Esophagus muscularis mucosa (tissue), 4 donors: ENCODE measurements around the gene MALAT1. TPM values are rescaled to one million over a fixed set of nuclear protein-coding genes. Genes with fewer than 3 reads are reported as not detected.

Source experiments
- DNase-seq: peaks from one replicate; pipeline ENCODE4 v3.0.0-alpha.2; 2017; ENCODE audit errors: extremely low spot score
- H3K27ac ChIP-seq, 4 donors: fragments of 200-600 bp; sonication (generic); replicated peaks in 1 of 4; 1 replicate in 3 of 4; 2 replicates in 1 of 4; pipeline ENCODE4 v1.5.1; 2016 to 2019; ENCODE audit warnings: mild to moderate bottlenecking in 1 of 4
- H3K27me3 ChIP-seq, 4 donors: fragments of 200-600 bp; sonication (generic); one replicate each; pipeline versions ENCODE4 v1.5.1 to v1.6.0; 2016 to 2019
- H3K36me3 ChIP-seq, 4 donors: fragments of 200-600 bp; sonication (generic); one replicate each; pipeline ENCODE4 v1.5.1; 2016 to 2019
- H3K4me1 ChIP-seq, 4 donors: fragments of 200-600 bp; sonication (generic); one replicate each; pipeline ENCODE4 v1.5.1; 2016 to 2019
- H3K4me3 ChIP-seq, 4 donors: fragments of 200-600 bp; sonication (generic); 1 replicate in 2 of 4; 2 replicates in 2 of 4; pipeline ENCODE4 v1.5.1; 2016 to 2019; ENCODE audit warnings: mild to moderate bottlenecking in 4 of 4, moderate library complexity in 1 of 4
- H3K9me3 ChIP-seq, 4 donors: fragments of 200-600 bp; sonication (generic); 1 replicate in 3 of 4; 2 replicates in 1 of 4; pipeline ENCODE4 v1.5.1; 2016 to 2019
- EP300 ChIP-seq: sonication (generic); formaldehyde crosslinking; IDR thresholded peaks from one replicate; pipeline ENCODE4 v1.6.1; 2017; ENCODE audit warnings: antibody characterized with exemption
- POLR2A ChIP-seq: fragments of 450-650 bp; IDR thresholded peaks from one replicate; pipeline ENCODE4 v1.6.1; 2017; ENCODE audit warnings: antibody characterized with exemption, moderate library complexity, mild to moderate bottlenecking, low read depth
- POLR2AphosphoS5 ChIP-seq, 2 donors: sonication (generic); formaldehyde crosslinking; IDR thresholded peaks; one replicate each; pipeline ENCODE4 v1.6.1; 2017; ENCODE audit warnings: antibody characterized with exemption in 2 of 2
- WGBS: methylation state at CpG from one replicate; pipeline ENCODE4 v1.1.5; 2018; 5-methylcytosine and 5-hydroxymethylcytosine counted together
- intact Hi-C: fragments of 100-400 bp; cut with DNase I; formaldehyde crosslinking; loops from one replicate; pipeline ENCODE4 v1.15.1; 2023
- total RNA-seq, 4 donors: library from RNA; depleted of rRNA; stranded (reverse); fragments of >200 nt; gene quantifications; one replicate each; pipeline versions ENCODE4 v1.1.0 to v1.2.1, GENCODE V29; 2016
- TF ChIP-seq, protein P1 (sequence below), 3 experiments: fragments of 200-600 bp in 2 of 3; fragments of 450-650 bp in 1 of 3; sonication (generic) in 2 of 3; IDR thresholded peaks; one replicate each; pipeline ENCODE4 v1.5.1; 2017 to 2019; ENCODE audit warnings: antibody characterized with exemption in 3 of 3, mild to moderate bottlenecking in 2 of 3, moderate library complexity in 1 of 3

Gene MALAT1
- total RNA-seq, 4 donors from 2014 or later, result 2,724 to 15,405 (median 5,373) TPM

- peaks cover 23 to 47% (median 39%) of the 10 kb centered on the region in 4 donors for H3K36me3 ChIP-seq
- H3K4me3 ChIP-seq, result peak overlapping the region; percentile 72 to 82 (median 76)
- no peak for DNase-seq
- intact Hi-C loops, result loop anchor here (2.0 kb wide), 1 partner anchor 77 kb away; the partner anchor contains the start of gene NEAT1
- no peaks in the 10 kb centered on the region for H3K27me3 ChIP-seq
- no peaks in the 10 kb centered on the region for H3K9me3 ChIP-seq
- H3K4me1 ChIP-seq, result peaks cover 20 to 33% (median 30%) of the 10 kb centered on the region in 4 donors
- H3K27ac ChIP-seq, result peak overlapping the region; percentile 95 to 99 (median 98)
- WGBS, result 1% methylated on average over 3 of the region's 3 CpGs
- TF ChIP-seq, protein P1, sequence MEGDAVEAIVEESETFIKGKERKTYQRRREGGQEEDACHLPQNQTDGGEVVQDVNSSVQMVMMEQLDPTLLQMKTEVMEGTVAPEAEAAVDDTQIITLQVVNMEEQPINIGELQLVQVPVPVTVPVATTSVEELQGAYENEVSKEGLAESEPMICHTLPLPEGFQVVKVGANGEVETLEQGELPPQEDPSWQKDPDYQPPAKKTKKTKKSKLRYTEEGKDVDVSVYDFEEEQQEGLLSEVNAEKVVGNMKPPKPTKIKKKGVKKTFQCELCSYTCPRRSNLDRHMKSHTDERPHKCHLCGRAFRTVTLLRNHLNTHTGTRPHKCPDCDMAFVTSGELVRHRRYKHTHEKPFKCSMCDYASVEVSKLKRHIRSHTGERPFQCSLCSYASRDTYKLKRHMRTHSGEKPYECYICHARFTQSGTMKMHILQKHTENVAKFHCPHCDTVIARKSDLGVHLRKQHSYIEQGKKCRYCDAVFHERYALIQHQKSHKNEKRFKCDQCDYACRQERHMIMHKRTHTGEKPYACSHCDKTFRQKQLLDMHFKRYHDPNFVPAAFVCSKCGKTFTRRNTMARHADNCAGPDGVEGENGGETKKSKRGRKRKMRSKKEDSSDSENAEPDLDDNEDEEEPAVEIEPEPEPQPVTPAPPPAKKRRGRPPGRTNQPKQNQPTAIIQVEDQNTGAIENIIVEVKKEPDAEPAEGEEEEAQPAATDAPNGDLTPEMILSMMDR (IDR thresholded peaks at IDR 0.05), result no peak
Observed at GRCh38 chr11:65499713-65500386, 1.0 kb downstream of the MALAT1 start.

- intact Hi-C loops, result no loop called here
- Histone ChIP-seq H3K4me1 (peaks cover 19 to 33% (median 30%) of the 10 kb centered on the region in 4 donors), H3K9me3 (no peaks in the 10 kb centered on the region), H3K27me3 (no peaks in the 10 kb centered on the region), H3K27ac (peak overlapping the region; percentile 95 to 99 (median 98)), H3K36me3 (peaks cover 30 to 55% (median 47%) of the 10 kb centered on the region in 4 donors), H3K4me3 (peak overlapping the region; percentile 72 to 82 (median 76))
- DNase-seq, result no peak
- TF ChIP-seq POLR2A, result peak; percentile 18
- TF ChIP-seq, protein P1 (IDR thresholded peaks at IDR 0.05), result no peak
- TF ChIP-seq POLR2AphosphoS5 (IDR thresholded peaks at IDR 0.05), result peak in 1 of 2 donors; percentile 94
- TF ChIP-seq EP300, result no peak
- WGBS, result under 1% methylated on average over 20 of the region's 20 CpGs
Observed at GRCh38 chr11:65500387-65501185, 1.7 kb downstream of the MALAT1 start.

DNA sequence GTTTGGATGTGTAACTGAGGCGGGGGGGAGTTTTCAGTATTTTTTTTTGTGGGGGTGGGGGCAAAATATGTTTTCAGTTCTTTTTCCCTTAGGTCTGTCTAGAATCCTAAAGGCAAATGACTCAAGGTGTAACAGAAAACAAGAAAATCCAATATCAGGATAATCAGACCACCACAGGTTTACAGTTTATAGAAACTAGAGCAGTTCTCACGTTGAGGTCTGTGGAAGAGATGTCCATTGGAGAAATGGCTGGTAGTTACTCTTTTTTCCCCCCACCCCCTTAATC lies 2.3 kb downstream of the MALAT1 start:
- H3K27ac ChIP-seq, result peak overlapping the region; percentile 95 to 99 (median 98)
- H3K4me1 ChIP-seq, result peaks cover 18 to 33% (median 30%) of the 10 kb centered on the region in 4 donors
- no peak for TF ChIP-seq POLR2AphosphoS5 (IDR thresholded peaks at IDR 0.05)
- TF ChIP-seq POLR2A, result no peak
- TF ChIP-seq EP300, result no peak
- TF ChIP-seq, protein P1 (IDR thresholded peaks at IDR 0.05), result no peak
- intact Hi-C loops, result no loop called here
- H3K27me3 ChIP-seq, result no peaks in the 10 kb centered on the region
- H3K36me3 ChIP-seq, result peaks cover 35 to 60% (median 52%) of the 10 kb centered on the region in 4 donors
- H3K9me3 ChIP-seq, result no peaks in the 10 kb centered on the region
- H3K4me3 ChIP-seq, result peak overlapping the region; percentile 72 to 82 (median 76)
- 0% methylated on average over 2 of the region's 2 CpGs for WGBS
- DNase-seq, result no peak

GRCh38 chr11:65501472-65502273 lies 2.8 kb downstream of the MALAT1 start:
- H3K36me3 ChIP-seq, result peaks cover 36 to 66% (median 56%) of the 10 kb centered on the region in 4 donors
- no peaks in the 10 kb centered on the region for H3K27me3 ChIP-seq
- no peak for DNase-seq
- H3K4me1 ChIP-seq, result peaks cover 19 to 33% (median 30%) of the 10 kb centered on the region in 4 donors
- H3K27ac ChIP-seq, result peak overlapping the region; percentile 95 to 99 (median 98)
- intact Hi-C loops, result no loop called here
- H3K4me3 ChIP-seq, result peak overlapping the region; percentile 72 to 82 (median 76)
- TF ChIP-seq POLR2AphosphoS5 (IDR thresholded peaks at IDR 0.05) (peak in 1 of 2 donors; percentile 85), POLR2A (peak; percentile 43), EP300 (no peak)
- TF ChIP-seq, protein P1 (IDR thresholded peaks at IDR 0.05), result no peak
- H3K9me3 ChIP-seq, result no peaks in the 10 kb centered on the region
- 0% methylated on average over 3 of the region's 3 CpGs for WGBS
